Endothelial cell of umbilical vein (primary cell): ENCODE data around the gene ZNF587. TPM values are rescaled to one million over a fixed set of nuclear protein-coding genes. Genes with fewer than 3 reads are reported as not detected.
"Not testable (repeated sequence)": the region's sequence is repeated elsewhere in the genome, so short reads cannot be mapped to it uniquely, and the experiment has no call there.

ENCODE experiments used
- BruUV-seq: library from RNA; stranded (reverse); fragments of 400-500 nt; replicated peaks from 2 replicates; lab custom pipeline; 2021; lab: Mats Ljungman, UMichigan
- CTCF ChIA-PET: fragments of 300-600, 350-600 bp; sonication (Branson Sonifier 250); formaldehyde crosslinking; loops from one replicate; lab custom pipeline; 2021; ENCODE audit warnings: antibody characterized with exemption, inconsistent platforms; lab: Charles Lee
- POLR2A ChIA-PET: fragments of 300-600, 350-600 bp; sonication (Branson Sonifier 250); formaldehyde crosslinking; loops from one replicate; lab custom pipeline; 2021; ENCODE audit warnings: antibody characterized with exemption, inconsistent platforms; lab: Charles Lee
- DNase-seq: peaks from one replicate; pipeline ENCODE4 v3.0.0-alpha.2; 2011; ENCODE audit warnings: low read depth, low spot score
- FAIRE-seq: peaks from 2 replicates; lab custom pipeline; 2011; peaks lifted over from hg19 to GRCh38; lab: Jason Lieb, UNC
- H2AFZ ChIP-seq: 2 replicates; pipeline ENCODE4 v1.6.0; 2012; ENCODE audit warnings: low read depth, low read length, control low read depth, inconsistent platforms
- H3K27ac ChIP-seq: 2 replicates; pipeline ENCODE4 v1.5.1; 2011; ENCODE audit warnings: low read depth, mild to moderate bottlenecking, control low read depth, low read length, moderate library complexity; ENCODE audit not compliant: insufficient read depth
- H3K27me3 ChIP-seq, 2 experiments: 2 replicates each; pipeline versions ENCODE4 v1.6.0 to v1.6.1; 2011; ENCODE audit warnings: low read length in 2 of 2, mixed read lengths in 1 of 2; ENCODE audit not compliant: control insufficient read depth in 2 of 2, insufficient read depth in 2 of 2
- H3K36me3 ChIP-seq, 2 experiments: 2 replicates in 1 of 2; 3 replicates in 1 of 2; pipeline ENCODE4 v1.5.1; 2011; ENCODE audit warnings: low read length in 2 of 2, mild to moderate bottlenecking in 1 of 2, moderate library complexity in 1 of 2; ENCODE audit not compliant: control insufficient read depth in 2 of 2, insufficient read depth in 2 of 2; ENCODE audit errors: extremely low read depth in 1 of 2
- H3K4me1 ChIP-seq: 3 replicates; pipeline ENCODE4 v1.5.1; 2011; ENCODE audit warnings: mild to moderate bottlenecking, low read length; ENCODE audit not compliant: control insufficient read depth, insufficient read depth; ENCODE audit errors: extremely low read depth
- H3K4me2 ChIP-seq: 2 replicates; pipeline ENCODE4 v1.6.1; 2011; ENCODE audit warnings: low read length, control low read depth, mixed read lengths; ENCODE audit not compliant: insufficient read depth
- H3K4me3 ChIP-seq, 3 experiments: fragments of 200-600 bp in 1 of 3; sonication (generic), shearing (Covaris generic) in 1 of 3; replicated peaks in 1 of 3; 2 replicates each; pipeline ENCODE4 v1.5.1; 2011 to 2016; ENCODE audit warnings: control low read depth in 3 of 3, low read length in 3 of 3, mild to moderate bottlenecking in 2 of 3, inconsistent platforms in 1 of 3, low read depth in 1 of 3, moderate library complexity in 1 of 3; ENCODE audit not compliant: insufficient read depth in 1 of 3
- H3K79me2 ChIP-seq: 2 replicates; pipeline ENCODE4 v1.6.0; 2012; ENCODE audit warnings: low read length, inconsistent platforms; ENCODE audit not compliant: control insufficient read depth, insufficient read depth
- H3K9ac ChIP-seq: replicated peaks from 2 replicates; pipeline ENCODE3; 2011; ENCODE audit warnings: low read length, control low read depth; ENCODE audit not compliant: insufficient read depth; ENCODE audit errors: extremely low read depth
- H3K9me1 ChIP-seq: replicated peaks from 3 replicates; pipeline ENCODE4 v1.6.0; 2011; ENCODE audit warnings: mild to moderate bottlenecking, low read length; ENCODE audit not compliant: control insufficient read depth, insufficient read depth; ENCODE audit errors: extremely low read depth
- H3K9me3 ChIP-seq: replicated peaks from 2 replicates; pipeline ENCODE4 v1.5.1; 2012; ENCODE audit warnings: low read length, inconsistent platforms; ENCODE audit not compliant: control insufficient read depth, insufficient read depth
- H4K20me1 ChIP-seq: replicated peaks from 2 replicates; pipeline ENCODE3; 2011; ENCODE audit warnings: mild to moderate bottlenecking, low read length; ENCODE audit not compliant: control insufficient read depth, insufficient read depth; ENCODE audit errors: extremely low read depth
- EZH2 ChIP-seq: IDR thresholded peaks from 2 replicates; pipeline ENCODE4 v1.6.1; 2012; ENCODE audit warnings: borderline replicate concordance, low read depth, mild to moderate bottlenecking, moderate library complexity, low read length, inconsistent platforms; ENCODE audit not compliant: severe bottlenecking
- FOS ChIP-seq: IDR thresholded peaks from 2 replicates; pipeline ENCODE4 v1.6.1; 2011; ENCODE audit warnings: mild to moderate bottlenecking, low read length, moderate library complexity, borderline replicate concordance; ENCODE audit not compliant: insufficient read depth
- GATA2 ChIP-seq: IDR thresholded peaks from 2 replicates; pipeline ENCODE4 v1.7.0; 2011; ENCODE audit warnings: low read depth, mild to moderate bottlenecking, moderate library complexity, mixed read lengths, low read length; ENCODE audit not compliant: insufficient read length, insufficient read depth
- JUN ChIP-seq: IDR thresholded peaks from 2 replicates; pipeline ENCODE4 v1.6.1; 2011; ENCODE audit warnings: borderline replicate concordance, low read depth; ENCODE audit not compliant: insufficient read length, insufficient read depth
- MAX ChIP-seq: IDR thresholded peaks from 2 replicates; pipeline ENCODE4 v1.6.1; 2011; ENCODE audit not compliant: insufficient read depth, insufficient read length
- POLR2AphosphoS5 ChIP-seq: IDR thresholded peaks from 2 replicates; pipeline ENCODE4 v1.6.1; 2012; ENCODE audit warnings: low read depth, mild to moderate bottlenecking, control low read depth, low read length, moderate library complexity; ENCODE audit not compliant: insufficient read depth
- dilution Hi-C: fragments of 300-500 bp; cut with MboI; formaldehyde crosslinking; loops from one replicate; pipeline ENCODE4 v1.15.0; 2019; ENCODE audit warnings: low sequenced_read_pairs; ENCODE audit not compliant: extremely low pct_ligation_motif_present
- intact Hi-C: fragments of 100-400 bp; cut with micrococcal nuclease; formaldehyde crosslinking; loops from one replicate; pipeline ENCODE4 v1.10.0; 2022
- polyA plus RNA-seq, 4 experiments: library from polyadenylated mRNA; depleted of rRNA in 3 of 4; stranded (reverse) in 3 of 4; unstranded in 1 of 4; fragments of >200 nt; gene quantifications; 2 replicates each; pipeline versions ENCODE4 v1.2.1 to v1.2.3, GENCODE V29; 2011 to 2012; ENCODE audit warnings: missing spikeins in 1 of 4
- total RNA-seq: library from RNA; stranded (reverse); gene quantifications from 2 replicates; pipeline ENCODE4 v1.2.3, GENCODE V29; 2021
- TF ChIP-seq, protein P1 (sequence below), 2 donors: IDR thresholded peaks; 1 replicate in 1 of 2; 2 replicates in 1 of 2; pipeline ENCODE4 v1.5.1; 2011; ENCODE audit warnings: low read length in 2 of 2, mild to moderate bottlenecking in 2 of 2, moderate library complexity in 2 of 2, control low read depth in 1 of 2, inconsistent platforms in 1 of 2, low read depth in 1 of 2; ENCODE audit not compliant: insufficient read depth in 1 of 2; ENCODE audit errors: extremely low read depth in 1 of 2

The ZNF587 gene
- total and polyA plus RNA-seq, 2 donors (not counting 3 experiments of a cell fraction or from before 2014, with no cell fraction given) = 13.1 to 44.0 TPM

DNA sequence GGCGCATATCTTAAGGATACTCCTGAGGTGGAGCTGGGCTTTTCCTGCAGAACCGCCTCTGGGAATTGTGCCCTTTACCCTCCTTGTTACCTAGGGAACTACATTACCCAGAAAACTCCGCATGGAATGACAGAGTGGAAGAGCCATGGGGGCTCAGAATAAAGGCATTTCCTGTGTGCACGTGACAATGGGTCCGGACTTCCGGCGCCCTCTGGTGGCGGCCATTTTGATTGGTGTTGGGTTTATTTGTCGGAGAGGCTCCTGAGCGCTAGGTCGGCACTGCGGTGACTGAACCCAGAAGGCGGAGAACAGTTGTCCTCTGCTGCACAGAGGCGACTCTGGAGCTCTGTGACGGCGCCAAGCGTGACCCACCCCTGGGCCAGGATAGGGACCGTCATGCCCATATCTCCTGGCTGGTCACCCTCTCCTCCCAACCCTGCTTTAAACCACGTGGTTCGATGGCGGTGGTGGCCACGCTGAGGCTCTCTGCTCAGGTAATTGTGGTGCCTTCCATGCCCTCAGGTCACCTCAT lies 19.5 kb upstream of the ZNF587 start, which contains the start of gene ZNF587B:
TSS of gene ZNF587B (plus strand) at position 229 of the 532 bp plus-strand sequence. CDS start at position 459, 230 bp downstream.
- Histone ChIP-seq H3K9me1 (no peaks in the 10 kb centered on the region), H3K36me3 (no peaks in the 10 kb centered on the region), H3K27ac (peak within 1 kb of the TSS; percentile 45), H3K9me3 (no peaks in the 10 kb centered on the region), H3K27me3 (no peaks in the 10 kb centered on the region), H4K20me1 (no peaks in the 10 kb centered on the region), H3K9ac (peak within 1 kb of the TSS; percentile 44), H2AFZ (peak within 1 kb of the TSS; percentile 63), H3K4me3 (peak within 1 kb of the TSS in 2 of 3 experiments; percentile 33 to 48), H3K4me2 (peak within 1 kb of the TSS; percentile 73), H3K4me1 (peaks cover 3% of the 10 kb centered on the region), H3K79me2 (peaks cover 50% of the 10 kb centered on the region)
- ChIA-PET POLR2A (no interaction called here), CTCF (interaction anchor here (0.6 to 0.9 kb wide), 2 partner anchors 11 to 26 kb away, joined by 3 read pairs; no protein-coding TSS in a partner anchor)
- FAIRE-seq (peak; percentile 89), DNase-seq (peak; percentile 48)
- TSS peak; percentile 80 for BruUV-seq
- intact Hi-C loops (no loop called here), dilution Hi-C loops (no loop called here)
- TF ChIP-seq GATA2 (no peak), JUN (no peak), MAX (peak; percentile 62), EZH2 (no peak), POLR2AphosphoS5 (peak; percentile 54), FOS (no peak)
- TF ChIP-seq, protein P1, sequence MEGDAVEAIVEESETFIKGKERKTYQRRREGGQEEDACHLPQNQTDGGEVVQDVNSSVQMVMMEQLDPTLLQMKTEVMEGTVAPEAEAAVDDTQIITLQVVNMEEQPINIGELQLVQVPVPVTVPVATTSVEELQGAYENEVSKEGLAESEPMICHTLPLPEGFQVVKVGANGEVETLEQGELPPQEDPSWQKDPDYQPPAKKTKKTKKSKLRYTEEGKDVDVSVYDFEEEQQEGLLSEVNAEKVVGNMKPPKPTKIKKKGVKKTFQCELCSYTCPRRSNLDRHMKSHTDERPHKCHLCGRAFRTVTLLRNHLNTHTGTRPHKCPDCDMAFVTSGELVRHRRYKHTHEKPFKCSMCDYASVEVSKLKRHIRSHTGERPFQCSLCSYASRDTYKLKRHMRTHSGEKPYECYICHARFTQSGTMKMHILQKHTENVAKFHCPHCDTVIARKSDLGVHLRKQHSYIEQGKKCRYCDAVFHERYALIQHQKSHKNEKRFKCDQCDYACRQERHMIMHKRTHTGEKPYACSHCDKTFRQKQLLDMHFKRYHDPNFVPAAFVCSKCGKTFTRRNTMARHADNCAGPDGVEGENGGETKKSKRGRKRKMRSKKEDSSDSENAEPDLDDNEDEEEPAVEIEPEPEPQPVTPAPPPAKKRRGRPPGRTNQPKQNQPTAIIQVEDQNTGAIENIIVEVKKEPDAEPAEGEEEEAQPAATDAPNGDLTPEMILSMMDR (IDR thresholded peaks at IDR 0.05; ENCODE audit: extremely low read depth in 1 of 2, insufficient read depth in 1 of 2, low read depth in 1 of 2, low read length in 2 of 2) = no peak

GRCh38 chr19:57836991-57837390 lies 12.7 kb upstream of the ZNF587 start:
- H3K79me2 ChIP-seq = peaks cover 29% of the 10 kb centered on the region
- H3K4me1 ChIP-seq, H3K9ac ChIP-seq, H3K27me3 ChIP-seq, dilution Hi-C loops, POLR2A ChIA-PET, intact Hi-C loops, DNase-seq, H3K36me3 ChIP-seq, H2AFZ ChIP-seq, H3K9me1 ChIP-seq, BruUV-seq, H3K9me3 ChIP-seq, H4K20me1 ChIP-seq, H3K4me3 ChIP-seq, H3K4me2 ChIP-seq, H3K27ac ChIP-seq, FAIRE-seq: not testable (repeated sequence)
- CTCF ChIA-PET = interaction anchor here (0.7 kb wide), 1 partner anchor 122 kb away, joined by 3 read pairs; no protein-coding TSS in a partner anchor

GRCh38 chr19:57838622-57839191 lies 11.0 kb upstream of the ZNF587 start:
- CTCF ChIA-PET, FAIRE-seq, intact Hi-C loops: not testable (repeated sequence)

More at GRCh38 chr19:57838622-57839191, 11.0 kb upstream of the ZNF587 start:
- H3K4me3 ChIP-seq, H3K9ac ChIP-seq, H3K36me3 ChIP-seq, H3K4me2 ChIP-seq, H3K9me1 ChIP-seq, H3K27ac ChIP-seq, DNase-seq, dilution Hi-C loops, H2AFZ ChIP-seq, H3K9me3 ChIP-seq, POLR2A ChIA-PET, H3K4me1 ChIP-seq, H4K20me1 ChIP-seq, BruUV-seq, H3K27me3 ChIP-seq: not testable (repeated sequence)
- peaks cover 27% of the 10 kb centered on the region for H3K79me2 ChIP-seq
